C1 segment of cervical spinal cord (tissue), 14 donors: ENCODE data around the gene ASCL2.
"Not testable (repeated sequence)": the region's sequence is repeated elsewhere in the genome, so short reads cannot be mapped to it uniquely, and the experiment has no call there.

Experiments
- DNase-seq, 14 donors: peaks; one replicate each; lab custom pipeline; 2025; lab: John Stamatoyannopoulos, UW

Gene ASCL2

DNA sequence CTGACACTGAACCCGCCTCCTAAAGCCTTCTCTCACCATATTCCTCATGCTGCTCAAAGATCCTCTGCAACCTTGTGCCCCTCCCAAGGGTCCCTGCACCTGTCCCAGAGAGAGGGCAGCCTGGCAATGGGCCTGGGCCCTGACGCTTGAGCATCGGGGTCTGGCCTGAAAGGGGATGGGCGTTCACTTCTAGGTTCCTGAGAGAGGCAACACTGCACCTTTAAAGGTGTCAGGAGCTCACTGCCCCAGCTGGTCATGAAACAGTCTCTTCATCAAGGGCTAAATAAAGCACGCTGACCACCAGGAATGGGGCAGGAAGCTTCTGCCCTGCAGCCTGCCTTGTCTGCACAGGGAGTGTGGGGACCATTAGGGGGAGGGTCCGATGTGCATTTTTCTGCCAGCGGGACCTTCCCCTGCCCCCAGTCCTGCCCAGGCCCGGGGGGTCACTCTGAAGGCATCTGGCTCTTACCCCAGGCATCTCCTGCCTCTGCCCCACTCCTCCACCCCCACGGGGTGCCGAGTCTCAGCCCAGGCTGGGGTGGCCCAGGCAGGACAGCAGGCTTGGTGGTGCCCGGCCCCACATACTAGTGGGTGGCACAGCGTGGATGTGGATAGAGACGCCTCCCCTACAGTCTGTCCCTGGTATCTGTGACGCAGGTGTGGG lies 27.9 kb upstream of the ASCL2 start:
- no peak for DNase-seq

DNA sequence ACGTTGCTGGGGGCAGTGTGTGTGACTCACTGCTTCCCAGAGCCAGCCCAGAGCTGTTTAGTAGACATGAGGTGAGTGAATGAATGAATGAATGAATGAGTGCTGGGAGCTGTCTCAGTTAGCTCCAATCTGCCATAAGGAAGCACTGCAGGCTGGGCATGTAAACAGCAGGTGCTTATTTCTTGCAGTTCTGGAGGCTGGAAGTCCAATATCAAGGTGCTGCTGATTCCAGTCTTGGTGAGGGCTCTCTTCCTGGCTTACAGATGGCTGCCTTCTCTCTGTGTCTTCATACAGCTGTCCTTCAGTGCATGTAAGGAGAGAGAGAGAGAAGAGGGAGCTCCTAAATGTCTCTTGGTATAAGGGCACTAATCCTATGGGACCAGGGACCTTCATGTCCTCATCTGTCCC lies 27.2 kb upstream of the ASCL2 start:
- no peak for DNase-seq

DNA sequence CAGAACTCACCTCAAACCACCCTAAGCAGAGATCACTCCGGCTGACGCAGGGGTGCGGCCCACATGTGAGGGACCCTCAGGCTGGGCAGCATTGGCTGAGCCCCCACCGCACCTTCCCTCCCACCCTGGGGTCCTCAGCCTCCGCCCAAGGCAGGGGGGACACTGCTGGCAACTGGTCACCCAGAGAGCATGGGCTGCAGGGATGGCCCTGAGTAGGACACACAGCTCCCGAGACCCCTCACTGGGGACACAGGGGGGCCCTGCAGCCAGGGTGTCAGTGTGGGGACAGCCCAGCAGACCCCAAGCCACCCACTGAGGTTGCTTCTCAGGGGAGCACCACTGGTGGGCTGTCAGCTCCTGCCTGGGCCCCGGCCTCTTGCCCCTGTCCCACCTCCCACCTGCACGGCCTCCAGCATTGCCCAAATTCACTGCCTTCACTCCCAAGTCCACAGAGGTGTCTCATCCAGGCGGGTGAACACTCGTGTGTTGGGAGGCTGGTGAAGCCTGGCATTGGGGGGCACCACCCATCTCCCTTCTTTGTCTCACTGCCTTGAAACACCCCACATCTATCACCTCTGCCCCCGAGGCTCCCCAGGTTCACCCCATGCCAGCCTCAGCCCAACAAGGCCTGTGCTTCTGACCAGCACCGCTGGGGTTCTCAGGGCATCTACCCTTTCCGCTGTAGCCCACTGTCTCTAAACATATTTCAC lies 26.7 kb upstream of the ASCL2 start:
- DNase-seq, result no peak

DNA sequence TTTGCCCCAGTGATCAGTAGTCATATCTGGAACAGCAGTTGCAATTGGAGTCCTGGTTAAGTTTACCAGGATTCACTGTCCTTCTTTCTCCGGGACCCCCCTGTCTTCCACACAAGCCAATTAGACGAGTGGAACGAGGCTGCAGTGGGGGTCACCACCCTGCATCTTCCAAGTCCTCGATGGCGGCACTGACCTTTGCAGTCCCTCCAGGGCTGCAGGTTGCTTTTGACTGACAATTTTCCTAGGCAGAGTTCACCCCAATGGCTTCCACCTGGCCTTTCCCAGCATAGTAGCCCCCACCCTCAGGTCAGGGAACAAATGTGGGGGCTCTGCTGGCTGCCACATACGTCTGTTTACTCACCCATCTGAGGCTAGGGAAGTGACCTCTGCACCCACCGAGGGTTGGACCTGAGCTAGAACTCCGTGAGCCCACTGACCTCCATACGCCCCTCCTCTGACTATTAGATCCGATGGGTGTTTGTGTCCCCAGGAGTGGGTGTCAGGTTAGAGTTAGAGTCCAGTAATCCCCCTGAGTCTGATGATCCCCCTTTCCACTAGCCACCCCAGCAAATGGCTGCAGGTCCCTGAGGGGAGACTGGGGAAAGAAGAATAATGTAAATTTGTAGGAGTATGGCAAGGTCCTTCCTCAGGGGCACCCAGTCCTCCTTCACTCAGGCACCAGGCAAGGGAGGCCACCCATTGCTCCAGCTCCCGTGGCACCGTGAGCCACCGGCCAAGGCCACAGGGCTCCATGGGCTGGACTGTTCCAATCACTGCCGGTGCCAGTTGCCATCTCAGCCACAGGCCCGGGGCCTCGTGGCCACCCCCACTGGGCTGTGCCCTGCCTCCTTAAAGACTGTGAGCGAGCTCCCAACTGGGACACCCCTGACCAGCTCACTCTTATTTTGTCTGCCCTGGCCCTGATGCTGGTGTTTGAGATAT lies 25.9 kb upstream of the ASCL2 start:
- no peak for DNase-seq

DNA sequence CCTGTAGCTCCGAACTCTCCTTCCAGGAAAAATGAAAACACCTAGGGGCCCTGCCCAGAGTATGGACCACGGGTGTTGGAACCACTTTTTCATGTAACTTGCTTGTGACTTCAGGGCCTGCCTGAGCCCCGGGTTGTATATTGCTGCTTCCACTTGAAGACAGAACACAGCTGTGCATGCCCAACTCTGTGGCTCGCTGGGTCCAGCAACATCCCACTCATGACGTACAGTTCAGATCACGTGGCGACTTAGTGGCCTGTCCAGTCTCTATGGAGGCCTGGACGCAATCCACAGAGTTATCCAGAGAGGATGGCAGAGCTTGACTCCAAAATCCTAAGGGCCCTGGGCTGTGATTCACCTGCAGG lies 24.5 kb upstream of the ASCL2 start:
- DNase-seq, result no peak

DNA sequence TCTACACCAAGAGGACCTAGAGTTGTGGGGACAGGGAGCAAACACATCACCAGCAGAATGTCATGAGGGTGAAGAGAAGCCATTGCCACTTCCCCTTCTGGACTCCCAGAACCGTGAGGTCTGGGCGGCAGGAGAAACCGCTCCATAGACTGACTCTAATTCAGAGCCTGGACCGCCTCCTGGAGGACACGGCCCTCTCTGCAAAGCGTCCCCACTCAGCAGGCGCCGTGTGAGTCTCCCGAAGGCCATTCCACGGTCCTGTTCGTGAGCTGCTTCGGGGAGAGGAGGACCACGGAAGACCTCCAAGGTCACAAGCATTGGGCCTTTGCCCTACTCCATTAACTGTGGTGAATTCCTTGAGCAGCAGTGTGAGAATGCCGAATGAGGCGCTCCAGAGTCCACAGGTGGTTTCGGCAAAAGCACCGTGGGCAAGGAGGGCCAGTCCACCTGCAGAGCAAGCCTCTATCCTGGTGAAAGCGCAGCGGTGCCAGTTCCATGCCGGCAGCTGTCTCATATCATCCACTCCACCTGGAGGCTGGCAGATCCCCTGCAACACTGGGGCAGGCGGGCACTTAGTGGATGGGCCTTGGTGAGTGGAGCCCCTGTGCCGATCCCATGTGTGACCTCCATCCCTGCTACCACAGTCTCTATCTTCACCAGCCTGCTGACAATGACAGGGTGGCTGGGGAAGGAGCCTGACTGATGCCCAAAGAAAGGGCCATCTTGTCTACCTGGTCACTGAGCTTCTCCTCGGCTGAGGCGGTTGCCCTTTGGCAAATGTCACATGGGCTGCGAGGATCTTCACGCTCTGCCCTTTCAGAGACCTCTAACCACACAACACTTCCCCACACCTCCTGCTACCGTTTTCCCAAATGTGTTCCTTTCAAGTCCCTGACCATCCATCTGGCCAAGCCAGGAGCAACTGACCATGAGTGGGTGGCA lies 23.9 kb upstream of the ASCL2 start:
- no peak for DNase-seq

DNA sequence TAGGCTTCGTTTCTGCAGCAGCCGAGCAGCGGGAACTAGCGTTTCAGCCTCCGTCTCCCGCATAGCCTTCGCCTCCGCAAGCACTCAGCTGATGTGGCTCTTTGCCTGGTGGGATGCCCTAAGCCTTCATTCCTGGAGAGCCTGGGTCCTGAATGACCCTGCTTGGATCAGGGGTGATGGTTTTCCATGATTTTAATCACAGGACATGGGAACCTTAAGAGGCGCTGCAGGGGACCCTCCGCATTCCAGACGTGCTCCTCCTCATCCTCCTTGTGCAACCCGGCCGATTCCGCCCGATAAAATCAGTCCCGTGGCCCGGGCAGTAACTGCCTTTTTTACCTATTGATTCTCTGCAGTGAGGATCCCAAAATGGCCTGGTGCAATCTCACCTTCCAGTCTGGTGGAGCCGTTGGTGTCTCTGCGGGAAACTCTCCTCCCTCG lies 23.2 kb upstream of the ASCL2 start:
- DNase-seq, result no peak

DNA sequence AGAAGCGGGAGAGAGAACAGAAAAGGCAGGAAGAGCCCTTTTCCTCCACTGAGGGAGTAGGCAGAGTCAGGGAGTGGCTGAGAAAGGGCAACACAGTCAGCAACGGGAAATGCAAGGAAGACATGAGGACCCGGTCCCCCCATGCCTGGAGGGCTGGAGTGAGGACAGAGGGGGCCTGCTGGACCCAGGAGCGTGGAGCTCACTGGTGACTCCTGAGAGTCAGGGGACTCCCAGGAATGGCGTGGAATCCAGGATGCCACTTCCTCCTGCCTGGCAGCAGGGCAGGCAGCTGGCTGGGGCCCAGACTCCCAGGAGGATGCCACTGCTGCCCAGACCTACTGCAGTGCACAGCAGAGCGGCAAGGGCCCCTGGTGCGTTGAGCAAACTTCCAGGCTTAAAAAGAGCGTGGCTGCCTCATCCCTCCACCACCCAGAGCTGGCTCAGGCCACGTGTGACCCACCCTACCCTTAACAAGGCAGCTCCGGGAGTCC lies 20.0 kb upstream of the ASCL2 start:
- no peak for DNase-seq

DNA sequence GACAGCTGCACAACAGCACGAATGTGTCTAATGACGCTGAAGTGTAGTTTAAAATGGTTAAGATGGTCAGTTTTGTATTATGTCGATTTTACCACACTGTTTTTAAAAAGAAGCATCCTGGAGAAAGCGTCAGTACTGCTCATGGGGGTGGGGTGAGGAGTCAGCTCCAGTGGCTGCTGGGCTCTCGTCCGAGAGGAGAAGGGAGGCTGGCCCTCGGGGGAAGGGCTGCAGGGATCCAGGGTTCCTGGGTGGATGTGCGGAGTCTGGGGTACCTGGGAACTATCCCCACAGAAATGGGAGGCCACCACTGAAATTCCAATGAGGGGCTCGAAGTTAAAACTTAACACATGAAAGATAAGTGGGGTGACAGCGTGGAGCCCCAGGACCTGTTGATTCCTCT lies 19.5 kb upstream of the ASCL2 start:
- no peak for DNase-seq

DNA sequence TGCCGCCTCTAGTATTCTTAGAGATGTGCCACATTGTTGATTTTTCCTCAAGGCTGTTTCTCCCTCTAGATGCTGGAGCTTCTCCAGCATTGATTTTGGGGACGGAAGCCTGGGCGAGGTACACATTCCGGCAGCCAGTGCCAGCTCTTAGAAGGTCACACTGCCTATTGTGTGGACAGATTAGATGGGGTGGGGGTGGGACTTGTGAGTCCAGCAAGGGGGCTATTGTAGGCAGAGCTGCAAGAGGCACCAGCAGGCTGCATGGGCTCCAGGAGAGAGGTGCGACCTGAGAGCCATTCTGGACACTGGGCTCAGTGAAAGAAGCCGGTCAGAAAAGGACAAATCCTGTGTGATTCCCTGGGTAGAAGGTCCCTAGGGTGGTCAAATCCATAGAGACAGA lies 19.0 kb upstream of the ASCL2 start:
- DNase-seq, result no peak

DNA sequence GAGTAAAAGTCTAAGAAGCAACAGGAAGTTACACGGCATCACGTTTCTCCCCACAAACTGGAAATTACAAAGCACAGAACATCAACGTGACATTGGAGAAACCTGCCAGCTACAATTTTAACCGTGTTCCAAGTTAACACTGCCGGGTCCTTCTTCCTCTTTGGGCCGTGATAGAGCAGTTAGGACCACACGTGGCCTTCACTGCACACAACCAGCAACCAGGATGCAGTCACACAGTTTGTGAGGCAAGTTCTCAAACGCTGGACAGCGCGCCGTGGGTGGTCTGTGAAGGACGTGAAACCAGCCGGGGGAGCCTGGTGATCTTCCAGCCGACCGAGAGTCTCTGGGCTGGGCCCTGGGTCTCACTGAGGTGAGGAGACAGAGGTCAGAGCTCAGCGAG lies 16.7 kb upstream of the ASCL2 start:
- DNase-seq, result no peak

DNA sequence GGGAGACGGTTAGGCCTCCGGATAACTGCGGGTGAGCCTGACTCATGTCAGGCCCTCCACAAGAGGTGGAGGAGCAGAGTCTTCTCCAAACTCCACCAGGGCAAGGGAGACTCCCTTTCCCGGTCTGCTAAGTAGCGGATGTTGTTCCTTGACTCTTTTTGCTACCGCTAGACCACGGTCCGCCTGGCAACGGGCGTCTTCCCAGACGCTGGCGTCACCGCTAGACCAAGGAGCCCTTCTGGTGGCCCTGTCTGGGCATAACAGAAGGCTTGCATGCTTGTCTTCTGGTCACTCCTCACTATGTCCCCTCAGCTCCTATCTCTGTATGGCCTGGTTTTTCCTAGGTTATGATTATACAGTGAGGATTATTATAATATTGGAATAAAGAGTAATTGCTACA lies 16.0 kb upstream of the ASCL2 start:
- not testable (repeated sequence) for DNase-seq

DNA sequence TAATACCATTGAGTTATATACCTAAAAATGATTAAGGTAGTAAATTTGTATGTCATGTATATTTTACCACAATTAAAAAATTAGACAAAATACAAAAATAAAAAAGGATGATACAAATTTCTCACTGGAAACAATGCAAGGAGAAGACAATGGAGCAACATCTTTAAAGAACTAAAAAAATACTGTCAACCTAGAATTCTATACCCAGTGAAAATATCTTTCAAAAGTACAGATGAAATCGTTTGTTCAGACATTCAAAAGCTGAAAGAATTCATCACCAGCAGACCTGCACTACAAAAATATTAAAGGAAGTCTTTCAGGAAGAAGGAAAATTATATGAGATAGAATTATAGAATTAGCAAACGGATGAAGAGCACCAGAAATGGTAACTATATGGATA lies 9.8 kb upstream of the ASCL2 start:
- DNase-seq, result no peak

DNA sequence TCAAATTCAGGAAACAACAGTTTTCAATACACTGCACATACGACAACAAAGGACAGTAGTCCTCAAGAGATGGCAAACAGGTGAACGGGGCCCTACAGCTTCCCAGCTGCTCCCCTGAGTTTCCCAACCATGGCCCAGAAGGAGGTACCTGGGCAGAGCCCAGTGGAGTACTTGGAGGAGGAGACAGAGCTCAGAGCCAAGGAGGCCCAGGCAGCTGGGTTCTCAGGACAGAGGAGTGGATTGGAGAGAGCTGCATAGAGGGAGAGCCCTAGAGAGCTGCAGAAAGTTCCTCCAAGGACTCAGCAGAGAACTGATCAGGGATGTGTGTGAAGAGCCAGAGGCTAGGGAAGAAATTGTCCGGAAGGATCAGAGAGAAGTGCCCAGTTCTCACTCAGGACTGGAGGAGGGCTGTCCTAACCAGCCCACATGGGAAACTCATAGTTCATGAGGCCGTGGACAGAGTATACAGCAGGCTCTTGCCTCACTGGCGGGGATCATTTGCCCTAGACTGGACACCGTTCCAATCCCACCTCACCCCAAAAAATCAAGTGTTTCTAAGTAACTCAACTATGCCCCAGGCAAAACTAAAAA lies 7.6 kb upstream of the ASCL2 start:
- DNase-seq, result no peak

DNA sequence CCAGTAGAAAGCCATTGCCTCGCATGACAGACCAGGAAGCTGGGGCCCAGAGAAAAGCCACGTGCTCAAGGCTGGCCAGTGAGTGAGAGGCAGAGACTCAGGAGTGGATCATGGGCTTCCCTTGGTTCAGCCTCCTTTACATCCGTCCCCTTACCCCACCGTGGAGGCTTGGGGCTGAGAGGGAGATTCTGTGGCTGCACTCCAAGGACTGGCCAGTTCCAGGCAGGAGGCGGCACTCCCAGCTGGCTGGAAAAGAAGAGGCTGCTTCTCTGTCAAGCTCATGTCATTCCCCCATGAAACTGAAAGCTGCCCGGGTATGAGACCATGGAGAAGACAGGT lies 6.6 kb upstream of the ASCL2 start:
- DNase-seq, result no peak

DNA sequence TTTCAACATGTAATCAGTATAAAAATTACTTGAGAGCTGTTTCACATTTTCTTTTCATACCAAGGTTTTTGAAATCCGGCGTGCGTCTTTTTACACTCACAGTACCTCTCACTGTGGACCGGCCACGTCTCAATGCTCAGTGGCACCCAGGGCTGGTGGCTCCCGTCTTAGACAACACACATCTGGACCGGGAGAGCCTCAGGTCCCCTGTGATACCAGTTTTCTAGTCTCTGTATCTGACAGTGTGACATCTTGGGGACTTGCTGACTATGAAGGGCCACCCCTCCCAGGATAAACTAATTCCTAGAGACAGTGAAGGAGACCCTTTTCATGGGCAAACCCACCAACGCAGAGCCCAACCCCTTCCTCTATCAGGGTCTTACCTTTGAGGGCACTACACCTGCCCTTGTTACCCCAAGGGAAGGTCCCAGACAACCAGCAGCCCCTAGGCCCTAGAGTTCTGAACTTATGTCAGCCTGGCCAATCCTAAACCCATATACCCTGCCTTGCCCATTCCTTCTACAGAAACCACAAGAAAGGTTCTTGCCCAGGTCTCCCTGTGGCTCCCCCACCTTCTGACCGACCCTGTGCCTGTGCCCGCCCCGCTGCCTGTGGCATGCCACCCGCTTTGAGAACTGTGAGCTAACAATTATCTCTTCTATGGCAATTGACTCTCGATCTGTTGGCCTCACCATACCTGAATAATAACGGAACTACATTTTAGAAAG lies 6.1 kb upstream of the ASCL2 start:
- DNase-seq, result no peak

DNA sequence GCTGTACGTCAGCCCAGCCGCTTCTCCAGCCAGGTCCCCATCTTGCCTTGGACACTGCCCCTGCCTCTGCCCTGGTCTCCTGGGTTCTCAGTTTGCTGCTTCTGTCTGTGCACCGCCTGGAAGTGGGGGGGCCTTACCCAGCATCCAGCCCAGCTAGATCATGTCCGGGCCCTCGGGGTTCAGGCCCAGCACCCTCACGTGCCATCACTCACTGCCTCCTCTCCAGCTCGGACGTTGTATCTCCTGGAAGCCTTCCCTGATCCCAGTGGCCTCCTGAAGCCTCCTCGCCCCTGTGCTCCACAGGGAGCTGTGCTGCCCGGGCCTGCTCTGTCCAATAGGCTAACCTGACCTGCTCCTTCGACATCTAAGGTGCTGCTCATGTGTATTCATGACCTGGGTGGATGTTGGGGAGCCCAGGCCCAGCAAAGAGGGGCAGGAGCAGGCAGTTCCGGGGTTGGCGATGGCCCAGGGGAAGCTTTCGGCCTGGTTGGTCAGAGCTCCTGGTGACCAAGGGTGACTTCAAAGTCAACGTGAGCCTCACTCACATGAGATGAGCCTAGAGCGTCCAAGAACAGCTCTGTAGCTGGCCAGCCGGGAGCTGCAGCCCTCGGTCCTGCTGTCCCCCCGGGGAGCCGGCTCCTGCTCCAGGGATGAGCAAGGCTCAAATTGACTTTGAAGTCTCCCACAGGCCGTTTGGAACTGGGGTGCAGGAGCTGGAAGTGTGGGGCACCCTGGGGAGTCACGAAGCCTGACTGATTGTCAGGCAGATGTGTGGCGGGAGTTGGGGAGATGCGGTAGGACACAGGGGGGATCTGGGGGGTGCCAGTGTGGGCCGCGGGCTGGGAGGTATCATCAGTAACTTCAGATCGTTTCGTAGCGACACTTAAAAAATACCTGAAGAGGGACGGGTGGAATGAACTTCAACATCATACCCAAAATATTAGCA lies 5.2 kb upstream of the ASCL2 start:
- DNase-seq, result no peak

DNA sequence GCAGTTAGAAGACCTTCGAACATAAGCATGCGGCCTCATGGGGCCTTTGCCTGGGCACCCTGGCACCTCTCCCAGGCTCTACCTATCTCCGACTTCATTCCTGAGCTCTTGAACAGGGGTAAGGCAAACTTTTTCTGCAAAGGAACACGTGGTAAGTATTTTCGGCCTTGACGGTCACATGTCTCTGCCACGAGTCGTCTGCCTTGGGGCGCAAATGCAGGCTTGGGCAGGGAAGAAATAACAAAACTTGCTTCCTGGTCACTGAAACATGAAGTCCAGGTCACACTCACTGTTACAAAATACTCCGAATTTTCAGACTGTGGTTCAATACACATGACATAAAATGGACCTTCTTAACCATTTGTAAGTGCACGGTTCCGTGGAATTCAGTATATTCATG lies 3.4 kb upstream of the ASCL2 start:
- no peak for DNase-seq

DNA sequence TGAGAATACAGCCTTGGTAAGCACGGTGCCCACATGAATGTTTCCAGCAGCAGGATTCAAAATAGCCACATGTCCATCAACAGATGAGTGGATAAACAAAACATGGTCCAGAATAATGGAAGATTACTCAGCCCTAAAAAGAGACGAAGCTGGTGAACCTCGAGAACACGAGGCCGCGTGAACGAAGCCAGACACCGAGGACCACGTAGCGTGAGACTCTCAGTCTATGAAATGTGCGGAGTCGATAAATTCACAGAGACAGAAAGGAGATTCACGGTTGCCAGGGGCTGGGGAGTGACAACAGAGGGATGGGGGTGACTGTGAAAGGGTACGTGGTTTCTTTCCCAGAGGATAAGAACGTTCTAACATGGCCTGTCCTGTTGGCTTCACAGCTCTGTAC lies 2.9 kb upstream of the ASCL2 start:
- no peak for DNase-seq
